NCI-H128 (cell line): ENCODE data around the gene PTPRR.

Experiments used
- DNase-seq: peaks from one replicate; lab custom pipeline; 2025; ENCODE audit not compliant: unreplicated experiment; lab: John Stamatoyannopoulos, UW

Gene PTPRR

GRCh38 chr12:70652451-70652850 lies 268.1 kb downstream of the PTPRR start:
- no peak for DNase-seq

GRCh38 chr12:70648831-70649230 lies 271.7 kb downstream of the PTPRR start:
- DNase-seq = no peak

- DNase-seq = no peak
Observed at GRCh38 chr12:70648191-70648590, 272.3 kb downstream of the PTPRR start.

- no peak for DNase-seq
Observed at GRCh38 chr12:70646850-70647249, 273.7 kb downstream of the PTPRR start.

- DNase-seq = no peak
Observed at GRCh38 chr12:70645494-70646317, 274.8 kb downstream of the PTPRR start.

GRCh38 chr12:70644861-70645260 lies 275.7 kb downstream of the PTPRR start:
- DNase-seq = no peak

- no peak for DNase-seq
Observed at GRCh38 chr12:70643939-70644338, 276.6 kb downstream of the PTPRR start.

GRCh38 chr12:70641691-70642090 lies 278.8 kb downstream of the PTPRR start:
- DNase-seq = no peak

- DNase-seq = no peak
Observed at GRCh38 chr12:70640901-70641300, 279.6 kb downstream of the PTPRR start.

GRCh38 chr12:70639535-70639934 lies 281.0 kb downstream of the PTPRR start:
- DNase-seq = no peak

- DNase-seq = no peak
Observed at GRCh38 chr12:70638639-70639360, 281.7 kb downstream of the PTPRR start.

- no peak for DNase-seq
Observed at GRCh38 chr12:70637303-70638085, 283.0 kb downstream of the PTPRR start, which contains the start of gene PTPRB. Gene PTPRB (minus strand): TSS chr12:70637429. CDS start chr12:70637395, 34 bp downstream.

GRCh38 chr12:70635755-70636154 lies 284.8 kb downstream of the PTPRR start:
- DNase-seq = no peak

- no peak for DNase-seq
Observed at GRCh38 chr12:70628701-70629480, 291.6 kb downstream of the PTPRR start.

GRCh38 chr12:70627677-70628076 lies 292.9 kb downstream of the PTPRR start:
- no peak for DNase-seq

- no peak for DNase-seq
Observed at GRCh38 chr12:70626180-70626579, 294.4 kb downstream of the PTPRR start.

- DNase-seq = no peak
Observed at GRCh38 chr12:70619471-70620152, 300.9 kb downstream of the PTPRR start.

GRCh38 chr12:70618371-70618770 lies 302.2 kb downstream of the PTPRR start:
- no peak for DNase-seq

GRCh38 chr12:70617450-70617849 lies 303.1 kb downstream of the PTPRR start:
- no peak for DNase-seq
